Dedifferentiated amniotic fluid mesenchymal stem cell (primary cell): Measurements from ENCODE around the gene EIPR1.
"Not testable (repeated sequence)": the region's sequence is repeated elsewhere in the genome, so short reads cannot be mapped to it uniquely, and the experiment has no call there.

Experiments used
- DNase-seq: peaks from one replicate; pipeline ENCODE4 v3.0.0-alpha.2; 2016; ENCODE audit errors: extremely low spot score

Gene EIPR1

DNA sequence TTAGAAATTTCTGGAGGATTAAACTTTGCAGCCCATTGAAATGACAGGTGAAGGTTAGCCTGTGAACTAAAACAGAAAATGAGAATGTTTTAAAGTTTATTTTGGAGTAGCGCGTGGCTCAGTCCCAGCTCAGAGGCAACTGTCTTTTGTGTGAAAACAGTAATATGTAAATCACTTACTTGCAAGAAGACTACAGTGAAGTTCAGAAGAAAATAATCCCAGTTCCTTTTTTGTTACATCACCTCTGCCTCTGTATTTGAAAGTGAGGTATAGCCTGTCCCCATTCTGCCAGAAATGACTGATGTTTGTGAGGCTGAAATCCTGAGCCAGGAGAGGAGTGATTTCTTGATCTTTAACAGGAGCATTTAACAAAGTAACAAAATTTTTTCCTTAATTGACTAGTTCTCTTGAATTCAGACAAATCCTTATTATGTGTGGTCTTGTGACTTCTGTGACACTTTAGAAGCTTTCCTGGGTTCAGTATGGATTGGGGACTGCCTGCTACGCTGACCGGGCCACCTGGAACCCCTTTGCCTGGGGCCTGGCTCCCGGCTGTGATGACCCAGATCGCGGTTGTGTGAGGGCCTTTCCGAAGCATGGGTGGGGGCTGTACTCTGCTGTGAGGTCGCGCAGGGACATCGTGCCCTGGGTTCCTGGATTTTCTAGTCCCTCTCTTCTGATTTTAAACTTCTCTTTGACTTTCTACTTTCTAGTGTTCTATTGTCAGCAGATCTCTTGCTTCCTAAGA, 26.1 kb upstream of the EIPR1 start:
- DNase-seq, result no peak

DNA sequence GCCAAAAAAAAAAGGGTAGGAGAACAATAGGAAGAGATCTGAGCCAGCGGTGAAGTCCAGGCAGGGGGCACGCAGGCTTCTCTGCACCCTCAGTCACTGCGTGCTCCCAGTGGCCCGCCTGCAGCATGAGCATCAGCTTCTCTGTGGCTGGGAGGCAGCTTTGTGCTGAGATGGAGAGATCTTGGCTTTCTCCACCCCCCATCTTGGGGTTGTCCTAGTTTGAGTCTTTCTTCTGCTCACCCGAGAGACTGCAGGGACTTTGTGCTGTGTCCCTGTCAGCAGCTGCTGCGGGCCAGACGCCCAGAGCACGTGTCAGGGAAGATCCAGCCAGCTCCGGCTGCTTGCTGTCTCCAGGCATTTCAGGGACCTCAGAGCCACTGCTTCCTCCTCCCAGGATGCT, 22.2 kb upstream of the EIPR1 start:
- no peak for DNase-seq

DNA sequence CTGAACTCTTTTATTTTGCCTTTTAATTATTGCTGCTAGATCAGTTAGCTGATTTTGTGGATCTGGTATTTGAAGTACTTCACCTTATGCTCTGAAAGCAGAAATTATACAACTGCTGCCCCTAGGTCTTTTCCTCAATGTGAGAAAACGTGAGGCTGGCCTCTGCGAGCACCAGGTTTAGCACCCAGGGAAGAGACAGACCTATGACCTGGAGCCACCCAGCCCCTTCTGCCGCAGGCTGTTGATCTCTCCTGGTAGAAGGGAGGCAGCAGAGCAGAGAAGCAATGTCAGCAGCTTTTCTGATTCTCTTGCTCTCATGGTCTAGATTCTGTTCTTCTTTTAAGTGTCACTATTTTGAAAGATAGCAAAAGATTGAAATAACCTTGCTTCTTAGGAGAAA, 21.8 kb upstream of the EIPR1 start:
- no peak for DNase-seq

DNA sequence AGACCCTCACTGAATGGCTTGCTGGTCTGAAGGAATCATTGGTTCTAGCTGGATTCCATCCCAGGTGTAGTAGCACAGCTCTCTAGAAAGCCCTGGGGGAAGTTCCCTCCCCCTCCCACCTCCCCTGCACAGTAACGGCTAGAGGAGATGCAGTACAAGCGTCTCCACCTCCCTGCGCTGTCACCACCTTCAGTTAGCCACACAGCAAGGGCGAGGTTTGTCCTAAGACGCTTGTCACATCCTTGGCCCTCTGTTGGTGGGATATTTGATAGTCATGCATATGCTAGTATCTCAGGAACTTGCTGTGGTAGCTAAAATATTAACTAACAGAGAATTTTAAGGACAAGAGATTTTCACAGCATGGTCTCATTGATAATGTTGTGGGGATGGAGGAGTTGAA, 21.2 kb upstream of the EIPR1 start:
- no peak for DNase-seq

DNA sequence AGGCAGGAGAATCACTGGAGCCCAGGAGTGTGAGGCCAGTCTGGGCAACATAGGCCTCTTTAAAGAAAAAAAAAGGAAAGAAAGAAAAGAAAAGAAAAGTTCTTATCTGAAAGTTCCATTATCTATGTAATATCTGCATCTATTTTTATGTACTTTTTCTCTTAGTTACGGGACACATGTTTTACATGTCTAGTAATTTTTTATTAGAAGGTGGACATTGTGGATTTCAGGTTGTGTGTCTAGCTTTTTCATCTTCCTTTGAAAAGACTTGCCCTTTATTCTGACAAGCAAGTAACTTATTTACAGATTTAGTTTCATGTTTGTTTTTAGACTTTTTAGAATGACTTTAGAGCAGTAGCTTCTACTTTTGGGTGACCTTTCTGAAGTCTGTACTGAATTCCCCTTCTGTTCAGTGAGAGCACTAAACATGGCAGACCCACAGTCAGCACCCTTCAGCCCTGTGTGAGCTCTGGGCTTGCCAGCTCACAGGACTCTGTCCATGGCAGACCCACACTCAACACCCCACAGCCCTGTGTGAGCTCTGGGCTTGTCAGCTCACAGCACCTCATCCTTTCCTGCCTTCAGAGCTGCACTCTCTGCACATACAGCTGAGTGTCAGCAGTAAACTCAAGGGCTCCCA, 19.4 kb upstream of the EIPR1 start:
- no peak for DNase-seq

DNA sequence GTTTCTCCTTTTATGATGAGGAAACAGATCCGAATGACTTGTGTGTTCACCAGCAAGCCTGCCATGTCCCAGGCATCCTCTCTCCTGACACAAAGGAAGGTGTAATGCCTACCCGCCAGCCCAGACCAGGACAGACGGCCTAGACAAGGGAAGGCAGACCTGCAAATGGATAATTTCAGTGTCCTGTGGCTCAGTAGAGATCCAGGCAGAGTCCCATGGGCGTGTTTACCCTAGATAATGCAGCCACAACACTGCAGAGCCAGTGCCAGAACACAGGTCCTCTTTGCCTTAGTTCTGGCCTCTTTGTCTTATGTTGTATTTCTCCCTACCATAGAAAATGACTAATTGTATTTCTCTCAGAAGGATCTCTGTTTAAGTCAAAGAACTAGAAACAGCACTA, 14.6 kb upstream of the EIPR1 start:
- DNase-seq, result no peak

DNA sequence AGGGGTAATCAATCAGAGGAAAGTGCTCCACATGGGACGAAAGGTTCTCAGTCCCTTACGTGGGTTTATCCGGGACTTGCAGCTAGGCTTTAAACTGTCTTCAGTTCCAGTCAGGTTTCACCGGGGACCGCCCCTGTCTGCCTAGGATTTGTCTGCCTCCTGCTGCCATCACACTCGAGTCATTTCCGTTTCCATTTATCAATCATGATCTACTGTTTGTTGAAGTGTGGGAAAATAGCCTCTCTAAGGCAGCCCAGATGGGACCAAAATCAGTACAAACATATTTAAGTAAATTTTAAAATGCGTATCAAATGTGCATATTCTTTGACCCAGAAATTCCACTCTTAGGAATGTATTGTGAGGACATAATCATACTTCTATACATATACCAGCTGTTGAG, 12.4 kb upstream of the EIPR1 start:
- DNase-seq, result no peak

DNA sequence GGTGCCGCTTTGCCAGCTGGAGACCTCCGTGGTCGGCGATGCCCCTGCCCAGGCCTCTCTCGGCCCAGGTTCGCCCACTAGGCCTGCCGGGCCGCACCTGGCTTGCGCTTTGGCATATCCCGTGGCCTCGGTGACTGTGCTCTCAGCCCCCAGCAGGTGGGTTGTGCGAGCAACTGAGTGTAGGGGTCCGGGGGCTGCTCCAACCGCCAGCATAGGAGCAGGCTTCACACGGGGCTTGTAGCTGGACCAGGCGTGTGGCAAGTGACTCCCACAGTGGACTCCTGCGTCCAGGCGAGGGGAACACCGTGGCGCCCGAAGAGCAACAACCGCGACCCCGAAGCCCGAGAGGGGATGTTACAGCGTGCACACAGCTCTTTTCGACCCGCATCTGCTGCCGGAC, 11.6 kb upstream of the EIPR1 start:
- no peak for DNase-seq

DNA sequence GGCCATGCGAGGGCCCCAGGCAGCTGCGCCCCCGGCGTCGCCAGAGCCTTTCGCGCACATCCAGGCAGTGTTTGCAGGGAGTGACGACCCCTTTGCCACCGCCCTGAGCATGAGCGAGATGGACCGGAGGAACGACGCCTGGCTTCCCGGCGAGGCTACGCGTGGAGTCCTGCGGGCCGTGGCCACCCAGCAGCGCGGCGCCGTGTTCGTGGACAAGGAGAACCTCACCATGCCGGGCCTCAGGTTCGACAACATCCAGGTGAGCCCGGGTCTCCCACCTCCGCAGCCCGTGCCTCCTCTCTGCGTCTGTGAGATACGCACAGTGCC, 10.8 kb upstream of the EIPR1 start:
- DNase-seq, result no peak

DNA sequence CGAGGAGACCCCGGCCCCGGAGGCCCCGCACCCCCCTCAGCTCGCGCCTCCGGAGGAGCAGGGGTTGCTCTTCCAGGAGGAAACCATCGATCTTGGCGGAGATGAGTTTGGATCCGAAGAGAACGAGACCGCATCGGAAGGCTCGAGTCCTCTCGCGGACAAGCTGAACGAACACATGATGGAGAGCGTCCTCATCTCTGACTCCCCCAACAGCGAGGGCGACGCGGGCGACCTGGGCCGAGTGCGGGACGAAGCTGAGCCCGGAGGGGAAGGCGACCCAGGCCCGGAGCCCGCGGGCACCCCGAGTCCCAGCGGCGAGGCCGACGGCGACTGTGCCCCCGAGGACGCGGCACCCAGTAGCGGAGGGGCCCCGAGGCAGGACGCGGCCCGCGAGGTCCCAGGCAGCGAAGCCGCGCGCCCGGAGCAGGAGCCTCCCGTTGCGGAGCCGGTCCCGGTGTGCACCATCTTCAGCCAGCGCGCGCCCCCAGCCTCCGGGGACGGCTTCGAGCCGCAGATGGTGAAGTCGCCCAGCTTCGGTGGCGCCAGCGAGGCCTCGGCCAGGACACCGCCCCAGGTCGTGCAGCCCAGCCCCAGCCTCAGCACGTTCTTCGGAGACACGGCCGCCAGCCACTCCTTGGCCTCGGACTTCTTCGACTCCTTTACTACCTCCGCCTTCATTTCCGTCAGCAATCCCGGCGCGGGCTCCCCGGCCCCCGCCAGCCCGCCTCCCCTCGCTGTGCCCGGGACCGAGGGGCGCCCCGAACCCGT, 10.2 kb upstream of the EIPR1 start:
- DNase-seq, result no peak

DNA sequence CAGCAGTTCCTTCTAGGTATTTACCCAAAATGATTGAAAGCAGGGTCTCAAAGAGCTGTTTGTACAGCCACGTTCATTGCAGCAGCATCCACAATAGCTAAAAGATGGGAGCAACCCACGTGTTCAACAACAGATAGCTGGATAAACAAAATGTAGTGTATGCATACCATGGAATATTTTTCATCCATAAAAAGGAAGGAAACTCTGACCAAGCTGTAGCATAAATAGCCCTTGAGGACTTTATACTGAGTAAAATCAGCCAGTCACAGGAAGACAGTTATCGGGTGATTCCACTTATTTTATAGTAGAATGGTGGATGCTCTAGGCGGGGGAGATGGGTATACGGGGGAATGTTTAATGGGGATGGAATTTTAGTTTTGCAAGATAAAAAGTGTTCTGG, 9.4 kb upstream of the EIPR1 start:
- DNase-seq, result no peak

DNA sequence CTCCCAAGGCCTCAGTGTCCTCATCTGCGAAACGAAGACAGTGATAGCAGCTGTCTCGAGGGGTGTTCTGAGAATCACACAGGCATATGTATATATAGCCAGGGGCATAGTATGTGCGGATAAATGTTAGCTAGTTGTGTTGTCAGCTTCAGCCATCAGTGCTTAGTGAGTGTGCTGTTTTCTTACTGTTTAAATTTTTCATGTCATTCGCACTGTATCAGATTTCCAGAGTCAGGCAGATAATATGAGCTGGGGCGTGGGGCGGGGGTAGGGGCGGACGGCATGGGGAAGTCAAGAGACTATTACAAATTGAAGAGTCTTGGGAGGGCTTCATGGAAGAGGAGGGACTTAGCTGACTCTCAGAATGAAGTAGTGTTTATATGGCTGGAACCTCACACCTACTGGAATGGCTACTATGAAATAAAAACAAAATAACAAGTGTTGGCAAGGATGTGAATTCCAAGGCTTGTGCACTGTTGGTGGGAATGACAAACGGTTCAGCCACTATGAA, 8.9 kb upstream of the EIPR1 start:
- DNase-seq, result no peak

DNA sequence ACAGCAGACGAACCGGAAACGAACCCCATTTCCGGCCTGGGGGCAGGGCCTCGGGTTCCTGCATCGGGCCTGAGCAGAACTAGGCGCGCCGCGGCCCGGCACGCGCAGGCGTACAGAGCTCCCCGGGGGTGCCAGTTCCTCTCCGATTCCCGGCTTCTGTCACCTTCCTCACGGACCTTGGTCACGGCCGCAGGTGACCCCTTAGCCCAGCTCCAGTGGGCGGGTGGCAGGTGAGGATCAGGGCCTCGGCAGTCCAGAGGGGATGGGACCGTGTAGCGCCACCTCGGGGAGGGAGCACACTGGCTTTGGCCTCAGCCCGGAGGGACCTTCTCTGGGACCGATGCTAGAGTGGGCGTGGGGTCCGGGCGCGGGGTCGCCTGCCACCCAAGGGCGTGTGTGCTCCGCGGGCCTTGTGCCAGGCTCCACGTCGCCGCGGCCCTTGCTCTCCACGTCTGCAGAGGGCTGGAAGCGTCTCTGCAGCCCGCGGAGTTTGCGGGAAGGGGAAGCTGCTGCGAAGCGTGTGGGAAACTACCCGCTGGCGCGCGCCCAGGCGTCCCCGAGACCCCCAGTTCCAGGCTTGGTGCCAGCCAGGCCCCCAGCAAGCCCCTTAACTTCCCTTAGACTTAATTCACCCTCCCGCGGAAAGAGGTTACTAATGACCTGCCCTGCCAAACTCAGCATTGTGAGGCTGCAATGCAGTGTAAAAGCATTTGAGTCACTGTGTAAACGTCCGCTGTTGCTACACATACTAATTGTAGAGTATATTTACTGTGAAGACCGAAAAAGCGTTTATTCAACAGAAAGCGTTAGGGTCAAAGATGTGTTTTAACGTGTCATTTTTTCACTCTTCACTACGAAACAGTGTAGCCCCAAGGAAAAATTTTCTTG, 2.3 kb upstream of the EIPR1 start, which contains the start of gene TRAPPC12:
Gene TRAPPC12 (plus strand): TSS at position 48 of the 888 bp plus-strand sequence. CDS start 7,930 bp downstream, outside the sequence.
- peak; percentile 84 for DNase-seq

DNA sequence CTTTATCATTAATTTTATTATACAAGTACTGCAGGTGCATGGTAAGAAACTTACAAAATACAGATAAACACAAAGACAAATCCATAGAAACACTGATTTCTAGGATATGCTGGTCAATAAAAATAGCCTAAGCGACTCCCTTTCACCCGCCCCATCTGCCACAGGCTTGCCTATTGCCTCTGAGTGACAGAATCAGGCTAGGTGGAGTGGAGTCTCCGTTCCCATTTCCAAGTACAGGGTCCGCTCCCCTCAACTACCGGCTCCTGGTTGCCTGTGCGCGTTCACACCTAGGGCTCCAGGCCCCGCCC, 1.7 kb upstream of the EIPR1 start:
- DNase-seq, result no peak

DNA sequence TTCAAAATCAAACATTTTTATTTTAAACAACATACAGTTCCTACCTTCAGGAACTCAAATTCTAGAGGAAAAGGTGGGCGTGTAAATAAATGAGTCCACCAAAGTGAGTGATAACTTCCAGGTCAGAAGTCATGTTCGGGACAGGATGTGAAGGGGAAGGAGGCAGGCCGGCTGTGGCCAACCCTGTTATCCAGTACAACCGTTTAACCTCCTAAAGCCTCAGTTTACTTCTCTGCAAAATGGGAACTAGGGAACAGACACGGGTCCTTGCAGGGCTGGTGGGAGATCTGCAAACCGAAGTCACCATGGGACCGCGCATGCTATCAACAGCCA, 373 bp downstream of the EIPR1 start:
- peak; percentile 21 for DNase-seq

DNA sequence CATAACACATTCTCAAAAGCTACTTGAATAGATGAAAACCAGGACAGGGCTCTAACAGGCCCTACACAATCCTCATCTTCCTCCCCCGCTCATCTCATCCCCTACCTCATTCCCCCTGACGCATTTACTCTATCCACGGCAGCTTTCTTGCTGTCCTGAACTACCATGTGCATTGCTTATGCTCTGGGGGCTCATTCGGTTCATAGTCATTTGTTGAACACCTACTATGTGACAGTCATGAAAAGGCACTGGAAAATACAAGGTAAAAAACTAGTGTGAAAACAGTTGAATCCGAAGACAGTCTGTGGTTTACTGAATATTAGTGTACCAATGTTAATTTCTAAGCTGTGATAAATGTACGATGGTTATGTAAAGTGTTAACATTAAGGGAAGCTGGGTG, 797 bp downstream of the EIPR1 start:
- DNase-seq, result no peak

DNA sequence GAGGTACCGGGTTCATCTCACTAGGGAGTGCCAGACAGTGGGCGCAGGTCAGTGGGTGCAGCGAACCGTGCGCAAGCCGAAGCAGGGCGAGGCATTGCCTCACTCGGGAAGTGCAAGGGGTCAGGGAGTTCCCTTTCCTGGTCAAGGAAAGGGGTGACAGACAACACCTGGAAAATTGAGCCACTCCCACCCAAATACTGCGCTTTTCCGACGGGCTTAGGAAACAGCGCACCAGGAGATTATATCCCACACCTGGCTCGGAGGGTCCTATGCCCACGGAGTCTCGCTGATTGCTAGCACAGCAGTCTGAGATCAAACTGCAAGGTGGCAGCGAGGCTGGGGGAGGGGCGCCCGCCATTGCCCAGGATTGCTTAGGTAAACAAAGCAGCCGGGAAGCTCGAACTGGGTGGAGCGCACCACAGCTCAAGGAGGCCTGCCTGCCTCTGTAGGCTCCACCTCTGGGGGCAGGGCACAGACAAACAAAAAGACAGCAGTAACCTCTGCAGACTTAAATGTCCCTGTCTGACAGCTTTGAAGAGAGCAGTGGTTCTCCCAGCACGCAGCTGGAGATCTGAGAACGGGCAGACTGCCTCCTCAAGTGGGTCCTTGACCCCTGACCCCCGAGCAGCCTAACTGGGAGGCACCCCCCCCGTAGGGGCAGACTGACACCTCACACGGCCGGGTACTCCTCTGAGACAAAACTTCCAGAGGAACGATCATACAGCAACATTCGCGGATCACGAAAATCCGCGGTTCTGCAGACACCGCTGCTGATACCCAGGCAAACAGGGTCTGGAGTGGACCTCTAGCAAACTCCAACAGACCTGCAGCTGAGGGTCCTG, 8.1 kb downstream of the EIPR1 start:
- not testable (repeated sequence) for DNase-seq

DNA sequence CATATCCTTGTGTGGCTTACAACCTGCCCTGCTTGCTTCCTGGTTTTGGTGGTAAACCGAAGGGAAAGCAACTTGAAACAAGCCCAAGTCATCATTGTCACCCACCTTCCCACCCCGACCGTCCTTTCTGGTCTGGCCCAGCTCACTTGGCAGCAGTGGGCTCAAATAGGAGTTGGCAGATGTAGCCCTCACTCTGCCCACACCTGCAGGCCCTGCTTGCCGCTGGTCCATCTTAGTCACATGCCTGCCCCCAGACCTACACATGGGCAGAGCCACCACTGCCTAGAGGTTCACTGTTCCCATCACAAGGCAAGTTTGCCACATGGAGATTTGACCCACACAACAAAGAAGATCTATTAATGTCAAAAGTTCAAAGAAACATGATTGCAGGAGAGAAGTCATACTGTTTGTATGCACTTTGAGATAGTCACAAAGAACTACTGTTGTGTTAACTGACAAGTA, 9.3 kb downstream of the EIPR1 start:
- DNase-seq, result no peak

DNA sequence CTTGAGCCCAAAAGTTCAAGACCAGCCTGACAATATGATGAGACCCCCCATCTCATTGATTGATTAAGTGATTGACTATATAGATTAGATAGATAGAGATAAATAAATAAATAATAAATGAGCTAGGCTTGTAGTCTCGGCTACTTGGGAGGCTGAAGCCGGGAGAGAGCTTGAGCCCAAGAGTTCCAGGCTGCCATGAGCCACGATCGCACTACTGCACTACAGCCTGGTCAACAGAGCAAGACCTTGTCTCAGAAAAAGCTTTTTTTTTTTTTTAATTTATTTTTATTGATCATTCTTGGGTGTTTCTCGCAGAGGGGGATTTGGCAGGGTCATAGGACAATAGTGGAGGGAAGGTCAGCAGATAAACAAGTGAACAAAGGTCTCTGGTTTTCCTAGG, 12.4 kb downstream of the EIPR1 start:
- no peak for DNase-seq

DNA sequence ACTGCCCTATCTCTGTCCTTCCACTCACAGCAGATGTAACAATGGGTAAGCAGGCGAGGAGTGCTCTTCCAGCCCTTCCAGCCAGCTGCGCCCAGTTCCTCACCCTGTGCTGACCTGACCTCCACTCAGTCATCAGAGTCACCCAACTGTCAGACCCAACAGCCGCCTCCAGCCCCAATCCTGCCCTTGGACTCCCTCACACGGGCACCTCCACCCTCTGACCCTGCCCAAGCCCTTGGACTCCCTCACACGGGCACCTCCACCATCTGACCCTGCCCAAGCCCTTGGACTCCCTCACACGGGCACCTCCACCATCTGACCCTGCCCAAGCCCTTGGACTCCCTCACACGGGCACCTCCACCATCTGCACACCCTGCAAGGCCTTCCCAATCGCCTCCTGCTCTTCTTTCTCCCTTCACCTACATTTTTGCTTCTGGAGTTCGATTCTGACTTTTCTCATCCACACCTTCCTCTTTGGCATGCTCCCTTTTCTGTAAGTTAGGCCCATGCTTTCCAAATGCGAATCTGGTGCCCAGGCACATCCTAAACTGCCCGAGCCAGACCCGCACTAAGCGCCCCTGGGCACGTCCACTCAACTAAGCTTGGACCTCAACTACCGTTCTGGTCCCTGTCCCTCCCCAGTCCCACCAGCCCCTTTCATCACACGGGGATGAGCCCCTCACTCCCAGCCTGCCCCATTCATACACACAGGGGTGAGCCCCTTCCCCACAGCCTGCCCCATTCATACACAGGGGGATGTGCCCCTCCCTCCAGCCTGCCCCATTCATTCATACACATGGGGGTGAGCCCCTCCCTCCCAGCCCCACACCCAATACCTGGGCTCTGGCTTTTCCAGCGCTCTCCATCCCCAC, 15.9 kb downstream of the EIPR1 start:
- DNase-seq, result no peak
